Fibroblast of mammary gland (primary cell): Measurements from ENCODE around the gene DDX4.
"Not testable (repeated sequence)": the region's sequence is repeated elsewhere in the genome, so short reads cannot be mapped to it uniquely, and the experiment has no call there.

Source experiments
- DNase-seq: peaks from one replicate; pipeline ENCODE4 v3.0.0-alpha.2; 2010; ENCODE audit warnings: low read depth
- H3K4me3 ChIP-seq: 2 replicates; pipeline ENCODE4 v1.5.1; 2011; ENCODE audit warnings: low read depth, mild to moderate bottlenecking, low read length, moderate library complexity; ENCODE audit not compliant: control insufficient read depth
- CTCF ChIP-seq: conservative IDR thresholded peaks from 2 replicates; pipeline ENCODE4 v1.5.1; 2011; ENCODE audit warnings: low read depth, low read length, inconsistent platforms; ENCODE audit not compliant: control insufficient read depth, insufficient read depth

DDX4 gene

GRCh38 chr5:55737793-55738192, at the start of gene DDX4:
DDX4 (plus strand) TSS chr5:55738061; CDS start chr5:55738964, 903 bp downstream.
- no peak for TF ChIP-seq CTCF
- no peak within 1 kb of the TSS for H3K4me3 ChIP-seq
- DNase-seq = no peak

- TF ChIP-seq CTCF = peak; percentile 51
- peak; percentile 70 for DNase-seq
- no peak overlapping the region for H3K4me3 ChIP-seq
These were observed 46.4 kb upstream of the DDX4 start for GRCh38 chr5:55691265-55692105.

GRCh38 chr5:55692106-55692417, 45.8 kb upstream of the DDX4 start:
- H3K4me3 ChIP-seq = no peak overlapping the region
- DNase-seq = no peak
- no peak for TF ChIP-seq CTCF

- no peak for TF ChIP-seq CTCF
- H3K4me3 ChIP-seq = no peak overlapping the region
- DNase-seq = no peak
These were observed 45.4 kb upstream of the DDX4 start for GRCh38 chr5:55692509-55692908.

- peak; percentile 48 for TF ChIP-seq CTCF
- peak; percentile 56 for DNase-seq
- no peak overlapping the region for H3K4me3 ChIP-seq
These were observed 43.6 kb upstream of the DDX4 start for GRCh38 chr5:55694152-55694830.

GRCh38 chr5:55696704-55697103, 41.2 kb upstream of the DDX4 start:
- H3K4me3 ChIP-seq, DNase-seq: not testable (repeated sequence)

GRCh38 chr5:55699041-55699688, 38.7 kb upstream of the DDX4 start:
- H3K4me3 ChIP-seq = no peak overlapping the region
- DNase-seq = no peak
- TF ChIP-seq CTCF = no peak
